GM12878 (cell line): ENCODE data around the gene GRIK3. TPM values are rescaled to one million over a fixed set of nuclear protein-coding genes. Genes with fewer than 3 reads are reported as not detected.

Source experiments
- ATAC-seq: fragments of 200-7000 bp; cut with Tn5 transposase; 3 replicates; pipeline ENCODE4 v1.9.1; 2020; ENCODE audit warnings: mild to moderate bottlenecking, moderate library complexity
- BruUV-seq: library from RNA; stranded (reverse); fragments of 400-500 nt; replicated peaks from 2 replicates; lab custom pipeline; 2021; lab: Mats Ljungman, UMichigan
- CTCF ChIA-PET: fragments of 300-600 bp; sonication (Branson Sonifier 250); formaldehyde crosslinking; extraction: SDS; loops from one replicate; lab custom pipeline; 2021; ENCODE audit warnings: inconsistent platforms; lab: Yijun Ruan, JAX
- POLR2A ChIA-PET: fragments of 350-600 bp; formaldehyde crosslinking; extraction: SDS; loops from one replicate; lab custom pipeline; 2021; ENCODE audit warnings: inconsistent platforms; lab: Charles Lee
- RAD21 ChIA-PET: fragments of 300-600 bp; sonication (Branson Sonifier 250); formaldehyde crosslinking; loops from one replicate; lab custom pipeline; 2023; ENCODE audit warnings: antibody characterized with exemption; ENCODE audit not compliant: unreplicated experiment; lab: Charles Lee
- SMC1A ChIA-PET: fragments of 300-600 bp; sonication (Branson Sonifier 250); formaldehyde crosslinking; loops from one replicate; lab custom pipeline; 2023; ENCODE audit not compliant: unreplicated experiment, uncharacterized antibody; lab: Charles Lee
- DNase-seq: peaks from one replicate; pipeline ENCODE4 v3.0.0-alpha.2; 2011; ENCODE audit warnings: low read depth, low spot score
- FAIRE-seq: peaks from 3 replicates; lab custom pipeline; 2011; peaks lifted over from hg19 to GRCh38; lab: Jason Lieb, UNC
- H2AFZ ChIP-seq: 2 replicates; pipeline ENCODE4 v1.6.0; 2011; ENCODE audit warnings: low read depth, low read length, control low read depth; ENCODE audit not compliant: control insufficient read depth
- H3K27ac ChIP-seq: 2 replicates; pipeline ENCODE4 v1.5.1; 2011; ENCODE audit warnings: control low read depth; ENCODE audit not compliant: control insufficient read depth, insufficient read depth
- H3K27me3 ChIP-seq, 2 experiments: replicated peaks in 1 of 2; 2 replicates each; pipeline versions ENCODE4 v1.6.0 to v1.6.1; 2011; ENCODE audit warnings: low read length in 1 of 2; ENCODE audit not compliant: control insufficient read depth in 2 of 2, insufficient read depth in 2 of 2
- H3K36me3 ChIP-seq, 2 experiments: 2 replicates each; pipeline ENCODE4 v1.5.1; 2011; ENCODE audit warnings: low read length in 1 of 2; ENCODE audit not compliant: control insufficient read depth in 2 of 2, insufficient read depth in 2 of 2
- H3K4me1 ChIP-seq: 2 replicates; pipeline ENCODE4 v1.6.1; 2011; ENCODE audit warnings: mild to moderate bottlenecking, low read length, moderate library complexity, mixed read lengths; ENCODE audit not compliant: control insufficient read depth, insufficient read depth
- H3K4me2 ChIP-seq: 2 replicates; pipeline ENCODE4 v1.6.0; 2011; ENCODE audit warnings: control low read depth; ENCODE audit not compliant: control insufficient read depth, insufficient read depth
- H3K4me3 ChIP-seq: fragments of 200-600 bp; sonication (generic); 2 replicates; pipeline ENCODE4 v1.5.1; 2016
- H3K79me2 ChIP-seq: 2 replicates; pipeline ENCODE4 v1.6.0; 2011; ENCODE audit warnings: low read length; ENCODE audit not compliant: control insufficient read depth, insufficient read depth
- H3K9ac ChIP-seq: 2 replicates; pipeline ENCODE4 v1.8.0; 2011; ENCODE audit warnings: low read length, control low read depth, mixed read lengths; ENCODE audit not compliant: control insufficient read depth, insufficient read depth
- H3K9me3 ChIP-seq: replicated peaks from 3 replicates; pipeline ENCODE4 v1.5.1; 2011; ENCODE audit warnings: mild to moderate bottlenecking, low read length; ENCODE audit not compliant: control insufficient read depth, insufficient read depth
- H4K20me1 ChIP-seq: 2 replicates; pipeline ENCODE4 v1.6.0; 2011; ENCODE audit not compliant: control insufficient read depth, insufficient read depth
- DPF2 ChIP-seq: fragments of 450-650 bp; IDR thresholded peaks from 2 replicates; pipeline ENCODE4 v1.6.1; 2017; ENCODE audit warnings: mild to moderate bottlenecking
- GATAD2B ChIP-seq: fragments of 450-650 bp; conservative IDR thresholded peaks from 2 replicates; pipeline ENCODE4 v1.6.1; 2017; ENCODE audit warnings: low read depth, mild to moderate bottlenecking, moderate library complexity
- MTA2 ChIP-seq: fragments of 450-650 bp; IDR thresholded peaks from 2 replicates; pipeline ENCODE4 v1.6.1; 2016; ENCODE audit warnings: low read depth, mild to moderate bottlenecking, moderate library complexity
- RAD21 ChIP-seq: IDR thresholded peaks from 2 replicates; pipeline ENCODE4 v1.6.1; 2011; ENCODE audit warnings: mild to moderate bottlenecking, low read depth, low read length, moderate library complexity; ENCODE audit not compliant: insufficient read depth
- SPI1 ChIP-seq: IDR thresholded peaks from 2 replicates; pipeline ENCODE4 v1.6.1; 2011; ENCODE audit warnings: low read depth, mild to moderate bottlenecking, low read length, moderate library complexity, borderline replicate concordance; ENCODE audit not compliant: insufficient read depth
- TCF12 ChIP-seq: IDR thresholded peaks from 2 replicates; pipeline ENCODE4 v1.6.1; 2011; ENCODE audit warnings: low read depth, mild to moderate bottlenecking, low read length
- WGBS: methylation state at CpG from one replicate; pipeline ENCODE4 v1.1.6; 2016; ENCODE audit warnings: low lambda C conversion rate; ENCODE audit not compliant: insufficient replicate concordance, insufficient coverage; ENCODE audit errors: missing lambda C conversion rate; 5-methylcytosine and 5-hydroxymethylcytosine counted together
- in situ Hi-C: fragments of 300-500 bp; cut with MboI; formaldehyde crosslinking; loops from 9 replicates; pipeline ENCODE4 v1.14.3; 2018; ENCODE audit warnings: mixed read lengths
- intact Hi-C: fragments of 100-400 bp; cut with micrococcal nuclease; formaldehyde crosslinking; loops from one replicate; pipeline ENCODE4 v1.14.2; 2022; ENCODE audit not compliant: unreplicated experiment
- polyA plus RNA-seq, 11 experiments: library from polyadenylated mRNA; depleted of rRNA in 4 of 11; unstranded in 6 of 11; stranded (reverse) in 5 of 11; fragments of >200 nt; fragmentation: Nextera tagmentation in 4 of 11; fragmentation: Illumina TruSeq in 1 of 11; extraction: Ambion mirVana in 4 of 11; extraction: Trizol in 1 of 11; gene quantifications; 1 replicate in 1 of 11; 2 replicates in 10 of 11; pipeline versions ENCODE4 v1.2.1 to v1.2.3, GENCODE V29; 2011 to 2016; ENCODE audit warnings: inconsistent platforms in 2 of 11, missing spikeins in 2 of 11, low read depth in 1 of 11
- total RNA-seq, 4 experiments: library from RNA; depleted of rRNA in 3 of 4; stranded (reverse); fragments of >200 nt in 3 of 4; fragmentation: Illumina TruSeq in 1 of 4; extraction: Trizol in 1 of 4; gene quantifications; 2 replicates each; pipeline versions ENCODE4 v1.2.1 to v1.2.3, GENCODE V29; 2013 to 2021
- TF ChIP-seq, protein P1 (sequence below): IDR thresholded peaks from 2 replicates; pipeline ENCODE4 v1.6.1; 2011; ENCODE audit warnings: low read depth, mild to moderate bottlenecking, low read length, moderate library complexity, borderline replicate concordance; ENCODE audit errors: extremely low read depth
- TF ChIP-seq, protein P2 (sequence below): fragments of 450-650 bp; formaldehyde crosslinking; IDR thresholded peaks from 2 replicates; pipeline ENCODE4 v1.4.0; 2022; ENCODE audit warnings: mild to moderate bottlenecking, moderate library complexity
- TF ChIP-seq, protein P3 (sequence below): fragments of 450-650 bp; IDR thresholded peaks from 2 replicates; pipeline ENCODE4 v1.6.1; 2014; ENCODE audit warnings: mild to moderate bottlenecking

The GRIK3 gene
- total and polyA plus RNA-seq, 10 of the 15 experiments (the other 5 are each of a cell fraction or from before 2014, with no cell fraction given): not detected

DNA sequence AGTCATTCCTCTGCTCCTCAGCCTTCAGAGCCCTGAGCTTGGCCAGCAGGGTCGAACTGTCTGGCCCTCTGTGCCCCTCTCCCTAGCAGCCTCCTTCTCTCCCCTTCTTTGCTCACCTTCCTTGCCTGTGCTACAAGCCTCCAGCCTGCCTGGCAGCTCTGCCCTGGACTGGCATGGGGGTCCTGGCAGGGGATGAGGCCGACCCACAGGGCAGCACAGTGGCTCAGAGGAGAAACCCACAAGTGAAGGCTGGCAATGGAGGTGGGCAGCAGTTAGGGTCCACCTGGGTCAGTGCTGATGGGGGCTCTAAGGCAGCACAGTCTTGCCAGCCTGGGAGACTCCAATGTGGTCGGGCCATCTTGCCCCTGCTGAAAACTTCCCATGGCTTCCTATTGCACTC, 274.2 kb downstream of the GRIK3 start:
- CTCF ChIA-PET: interaction anchor here (0.7 kb wide), 1 partner anchor 628 kb away, joined by 3 read pairs; no protein-coding TSS in a partner anchor
- RAD21 ChIA-PET: no interaction called here
- ATAC-seq: no peak

More for the DNA sequence above, 274.2 kb downstream of the GRIK3 start:
- SMC1A ChIA-PET: no interaction called here
- no peaks in the 10 kb centered on the region for H3K36me3 ChIP-seq
- POLR2A ChIA-PET: no interaction called here
- H3K9ac ChIP-seq: no peak overlapping the region
- no peak overlapping the region for H2AFZ ChIP-seq
- in situ Hi-C loops: no loop called here
- FAIRE-seq (no peak), DNase-seq (no peak)
- no peak overlapping the region for H3K4me3 ChIP-seq
- H3K27ac ChIP-seq: no peak overlapping the region
- H3K9me3 ChIP-seq: no peaks in the 10 kb centered on the region; the same call in 2 of the 3 replicates
- no peak for TF ChIP-seq MTA2
- TF ChIP-seq SPI1: no peak
- no peak for TF ChIP-seq RAD21
- TF ChIP-seq TCF12: no peak
- TF ChIP-seq DPF2: no peak
- TF ChIP-seq, protein P1, sequence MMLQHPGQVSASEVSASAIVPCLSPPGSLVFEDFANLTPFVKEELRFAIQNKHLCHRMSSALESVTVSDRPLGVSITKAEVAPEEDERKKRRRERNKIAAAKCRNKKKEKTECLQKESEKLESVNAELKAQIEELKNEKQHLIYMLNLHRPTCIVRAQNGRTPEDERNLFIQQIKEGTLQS: no peak
- TF ChIP-seq, protein P2, sequence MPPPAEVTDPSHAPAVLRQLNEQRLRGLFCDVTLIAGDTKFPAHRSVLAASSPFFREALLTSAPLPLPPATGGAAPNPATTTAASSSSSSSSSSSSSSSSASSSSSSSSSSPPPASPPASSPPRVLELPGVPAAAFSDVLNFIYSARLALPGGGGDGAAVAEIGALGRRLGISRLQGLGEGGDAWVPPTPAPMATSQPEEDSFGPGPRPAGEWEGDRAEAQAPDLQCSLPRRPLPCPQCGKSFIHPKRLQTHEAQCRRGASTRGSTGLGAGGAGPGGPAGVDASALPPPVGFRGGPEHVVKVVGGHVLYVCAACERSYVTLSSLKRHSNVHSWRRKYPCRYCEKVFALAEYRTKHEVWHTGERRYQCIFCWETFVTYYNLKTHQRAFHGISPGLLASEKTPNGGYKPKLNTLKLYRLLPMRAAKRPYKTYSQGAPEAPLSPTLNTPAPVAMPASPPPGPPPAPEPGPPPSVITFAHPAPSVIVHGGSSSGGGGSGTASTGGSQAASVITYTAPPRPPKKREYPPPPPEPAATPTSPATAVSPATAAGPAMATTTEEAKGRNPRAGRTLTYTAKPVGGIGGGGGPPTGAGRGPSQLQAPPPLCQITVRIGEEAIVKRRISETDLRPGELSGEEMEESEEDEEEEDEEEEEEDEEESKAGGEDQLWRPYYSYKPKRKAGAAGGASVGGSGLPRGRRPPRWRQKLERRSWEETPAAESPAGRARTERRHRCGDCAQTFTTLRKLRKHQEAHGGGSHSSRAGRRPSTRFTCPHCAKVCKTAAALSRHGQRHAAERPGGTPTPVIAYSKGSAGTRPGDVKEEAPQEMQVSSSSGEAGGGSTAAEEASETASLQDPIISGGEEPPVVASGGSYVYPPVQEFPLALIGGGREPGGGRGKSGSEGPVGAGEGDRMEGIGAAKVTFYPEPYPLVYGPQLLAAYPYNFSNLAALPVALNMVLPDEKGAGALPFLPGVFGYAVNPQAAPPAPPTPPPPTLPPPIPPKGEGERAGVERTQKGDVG (CRISPR knock-in tag): no peak
- TF ChIP-seq GATAD2B: no peak
- TF ChIP-seq, protein P3, sequence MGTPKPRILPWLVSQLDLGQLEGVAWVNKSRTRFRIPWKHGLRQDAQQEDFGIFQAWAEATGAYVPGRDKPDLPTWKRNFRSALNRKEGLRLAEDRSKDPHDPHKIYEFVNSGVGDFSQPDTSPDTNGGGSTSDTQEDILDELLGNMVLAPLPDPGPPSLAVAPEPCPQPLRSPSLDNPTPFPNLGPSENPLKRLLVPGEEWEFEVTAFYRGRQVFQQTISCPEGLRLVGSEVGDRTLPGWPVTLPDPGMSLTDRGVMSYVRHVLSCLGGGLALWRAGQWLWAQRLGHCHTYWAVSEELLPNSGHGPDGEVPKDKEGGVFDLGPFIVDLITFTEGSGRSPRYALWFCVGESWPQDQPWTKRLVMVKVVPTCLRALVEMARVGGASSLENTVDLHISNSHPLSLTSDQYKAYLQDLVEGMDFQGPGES: no peak
- 2% methylated on average over 3 of the region's 3 CpGs for WGBS
- no peaks in the 10 kb centered on the region; the same call in 1 of the 2 replicates for H4K20me1 ChIP-seq
- BruUV-seq: no TSS peak
- intact Hi-C loops: no loop called here
- H3K4me1 ChIP-seq: no peaks in the 10 kb centered on the region
- no peaks in the 10 kb centered on the region for H3K27me3 ChIP-seq
- H3K4me2 ChIP-seq: no peak overlapping the region
- no peaks in the 10 kb centered on the region for H3K79me2 ChIP-seq
